Pulmonary artery endothelial cell (primary cell): ENCODE data around the gene CDK10. TPM values are rescaled to one million over a fixed set of nuclear protein-coding genes. Genes with fewer than 3 reads are reported as not detected.
"Not testable (repeated sequence)": the region's sequence is repeated elsewhere in the genome, so short reads cannot be mapped to it uniquely, and the experiment has no call there.

ENCODE experiments used
- DNase-seq: peaks from one replicate; pipeline ENCODE4 v3.0.0-alpha.2; 2011; ENCODE audit warnings: low read depth, low spot score
- total RNA-seq: library from RNA; depleted of rRNA; stranded (reverse); fragments of >200 nt; gene quantifications from 2 replicates; pipeline ENCODE4 v1.2.3, GENCODE V29; 2014

CDK10 gene
- total RNA-seq, 1 donor from 2014 or later = 37.9 TPM

- not testable (repeated sequence) for DNase-seq
Measured at GRCh38 chr16:89667000-89667399, 19.5 kb upstream of the CDK10 start.

- no peak for DNase-seq
Measured at GRCh38 chr16:89667633-89668032, 18.9 kb upstream of the CDK10 start.

- no peak for DNase-seq
Measured at GRCh38 chr16:89668790-89669158, 17.7 kb upstream of the CDK10 start.

GRCh38 chr16:89669755-89670154 lies 16.7 kb upstream of the CDK10 start:
- no peak for DNase-seq

GRCh38 chr16:89670496-89671431 lies 15.7 kb upstream of the CDK10 start:
- DNase-seq = no peak

GRCh38 chr16:89671565-89671964 lies 14.9 kb upstream of the CDK10 start:
- not testable (repeated sequence) for DNase-seq

- no peak for DNase-seq
Measured at GRCh38 chr16:89672177-89672941, 14.1 kb upstream of the CDK10 start.

GRCh38 chr16:89678258-89678657 lies 8.2 kb upstream of the CDK10 start:
- DNase-seq = no peak

- no peak for DNase-seq
Measured at GRCh38 chr16:89685916-89686315, 573 bp upstream of the CDK10 start.

- DNase-seq = no peak
Measured at GRCh38 chr16:89687092-89687940, 827 bp downstream of the CDK10 start.

- no peak for DNase-seq
Measured at GRCh38 chr16:89688395-89688794, 1.9 kb downstream of the CDK10 start.

GRCh38 chr16:89689142-89689541 lies 2.7 kb downstream of the CDK10 start:
- no peak for DNase-seq

- DNase-seq = not testable (repeated sequence)
Measured at GRCh38 chr16:89689621-89690020, 3.1 kb downstream of the CDK10 start.

GRCh38 chr16:89690392-89690901 lies 4.0 kb downstream of the CDK10 start:
- no peak for DNase-seq

GRCh38 chr16:89691231-89691985 lies 4.9 kb downstream of the CDK10 start:
- no peak for DNase-seq

- no peak for DNase-seq
Measured at GRCh38 chr16:89691986-89692569, 5.6 kb downstream of the CDK10 start.

- no peak for DNase-seq
Measured at GRCh38 chr16:89693289-89693731, 6.8 kb downstream of the CDK10 start.

GRCh38 chr16:89693931-89694783 lies 7.7 kb downstream of the CDK10 start:
- no peak for DNase-seq

- not testable (repeated sequence) for DNase-seq
Measured at GRCh38 chr16:89694784-89695085, 8.2 kb downstream of the CDK10 start.
